Inferior parietal cortex (tissue), 1 donor: ENCODE data around the gene PTF1A.
"Not testable (repeated sequence)": the region's sequence is repeated elsewhere in the genome, so short reads cannot be mapped to it uniquely, and the experiment has no call there.

Experiments used
- DNase-seq: peaks from one replicate; pipeline ENCODE4 v3.0.0-alpha.2; 2016; ENCODE audit errors: extremely low spot score

The PTF1A gene

DNA sequence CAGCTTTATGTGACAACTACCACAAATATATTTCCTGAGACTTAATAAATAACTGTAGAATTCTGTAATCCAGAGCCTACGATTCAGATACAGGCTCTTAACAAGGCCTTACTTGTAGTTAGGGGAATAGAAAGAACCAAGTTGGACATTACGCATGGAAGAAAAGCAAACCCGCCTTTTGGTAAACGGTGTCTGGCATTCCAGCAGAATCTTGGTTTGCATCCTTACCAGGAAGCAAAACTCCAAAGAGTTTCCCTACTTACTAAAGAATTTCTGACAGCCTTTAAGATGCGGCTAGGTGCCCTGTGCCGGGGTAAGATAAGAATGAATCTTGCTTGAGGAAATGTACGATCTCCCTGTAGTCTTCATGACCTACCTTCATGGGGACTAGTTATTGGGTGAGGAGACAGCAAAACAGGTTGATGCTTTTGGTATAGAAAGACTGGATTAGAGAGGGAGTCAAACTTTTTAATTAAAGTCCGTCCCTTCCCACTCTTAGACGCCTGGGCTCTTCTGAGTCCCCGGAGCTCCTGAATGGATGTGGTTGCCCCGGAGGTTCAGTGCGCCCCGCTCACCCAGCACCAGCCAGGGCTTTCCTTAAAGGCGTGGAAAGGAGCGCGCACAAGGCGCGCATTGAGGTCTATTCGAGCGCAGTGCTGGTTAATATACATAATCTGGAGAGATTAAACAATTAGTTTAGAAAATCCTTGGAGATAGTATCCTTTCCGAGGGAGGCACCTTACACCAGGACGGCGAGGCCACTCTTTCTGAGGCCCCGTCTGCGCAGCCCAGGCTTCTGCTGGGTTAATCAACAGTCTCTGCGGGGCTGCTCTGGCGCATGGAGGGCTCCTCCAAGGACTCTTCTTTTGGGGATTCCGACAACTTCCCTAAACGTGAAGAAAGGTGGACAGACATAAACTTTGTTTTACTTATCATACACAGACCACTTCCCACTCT, 11.5 kb downstream of the PTF1A start:
- DNase-seq = no peak

- DNase-seq = no peak
Measured at GRCh38 chr10:23204773-23205172, 12.7 kb downstream of the PTF1A start.

DNA sequence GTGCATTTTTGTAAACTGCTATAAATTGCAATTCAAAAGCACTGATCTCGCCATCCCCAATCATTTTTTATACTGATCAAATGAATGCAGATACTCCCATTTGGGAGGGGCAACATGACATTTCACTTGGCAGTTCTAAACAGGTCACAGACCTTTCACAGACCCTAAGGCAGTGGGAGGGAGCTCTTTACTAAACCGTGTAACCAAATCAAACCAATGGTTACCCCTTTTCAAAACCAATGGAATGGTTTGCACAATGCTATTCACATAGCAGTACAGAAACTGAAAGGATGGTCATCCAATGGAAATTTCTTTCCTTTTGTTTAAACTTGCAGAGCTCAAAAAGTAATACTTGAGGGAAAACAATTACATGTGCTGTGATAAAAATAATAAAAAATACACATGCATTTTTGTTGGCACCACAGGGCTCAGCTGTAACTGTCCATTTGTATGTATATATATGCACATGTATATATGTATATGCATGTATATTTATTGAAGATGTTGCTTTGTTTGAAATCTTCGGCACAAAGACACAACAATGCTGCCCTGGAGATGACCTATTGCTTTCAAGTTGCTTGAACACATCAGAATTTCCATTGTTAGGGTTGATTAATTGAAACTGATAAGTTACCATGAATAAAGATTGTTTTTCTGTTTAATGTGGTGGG, 14.0 kb downstream of the PTF1A start:
- DNase-seq = no peak

DNA sequence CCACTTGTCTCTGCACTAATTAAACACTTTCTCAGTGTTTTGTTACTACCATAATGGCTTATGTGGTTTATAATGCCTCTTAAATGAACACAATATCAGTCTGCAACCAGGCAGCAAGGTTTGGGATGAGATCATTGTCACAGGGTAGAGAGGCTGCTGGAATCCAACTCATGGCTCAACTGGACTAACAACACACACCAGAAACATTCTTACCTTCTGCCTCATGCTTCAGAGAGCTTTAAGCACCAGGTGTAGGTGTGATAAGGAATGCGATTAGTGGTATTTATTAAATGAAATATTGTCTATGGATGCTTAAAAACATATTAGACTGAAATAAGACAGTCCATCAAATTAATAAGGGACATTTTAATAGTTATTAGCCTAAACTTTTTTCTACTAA, 25.4 kb downstream of the PTF1A start:
- no peak for DNase-seq

DNA sequence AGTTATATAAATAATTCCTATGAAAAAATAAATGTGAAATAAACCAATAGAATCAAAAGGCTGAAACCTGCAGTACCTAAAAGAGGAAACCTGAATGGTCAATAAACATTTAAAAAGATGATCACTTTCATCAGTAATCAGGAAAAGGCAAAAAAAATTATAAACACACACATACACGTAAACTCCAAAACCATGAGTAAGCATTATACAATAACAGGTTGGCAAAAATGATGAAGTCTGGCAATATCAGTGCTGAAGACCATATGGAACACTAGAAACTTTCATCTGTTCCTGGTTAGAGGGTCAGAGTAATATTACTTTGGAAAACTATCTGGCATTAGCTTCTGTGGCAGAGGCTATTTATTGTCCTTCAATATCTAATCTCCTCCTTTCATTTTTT, 38.5 kb downstream of the PTF1A start:
- no peak for DNase-seq

DNA sequence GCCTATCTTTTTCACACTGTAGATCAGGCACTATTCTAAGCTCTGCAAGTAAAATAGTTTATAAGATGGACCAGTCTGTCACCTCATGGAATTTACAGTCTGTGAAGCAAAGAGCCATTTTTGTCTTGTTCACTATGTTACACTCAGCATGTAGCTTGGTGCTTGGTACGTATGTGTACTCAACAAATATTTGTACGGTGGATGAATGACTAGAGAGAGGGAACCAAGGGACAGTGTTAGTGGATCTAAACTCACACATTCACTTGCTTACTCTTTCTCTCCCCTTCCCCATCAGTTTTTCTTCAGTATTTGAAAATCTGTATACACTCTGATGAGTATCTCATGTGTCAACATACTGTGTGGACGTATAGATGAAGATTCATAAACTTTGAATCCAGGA, 45.9 kb downstream of the PTF1A start:
- DNase-seq = no peak

- not testable (repeated sequence) for DNase-seq
Measured at GRCh38 chr10:23241779-23242178, 49.7 kb downstream of the PTF1A start.
